GM18867 (cell line): ENCODE results near the gene ARF6.
"Not testable (repeated sequence)": the region's sequence is repeated elsewhere in the genome, so short reads cannot be mapped to it uniquely, and the experiment has no call there.

Source experiments
- ATAC-seq: cut with Tn5 transposase; IDR thresholded peaks from one replicate; pipeline ENCODE4 v1.9.1; 2021; ENCODE audit warnings: mild to moderate bottlenecking, moderate library complexity; ENCODE audit not compliant: unreplicated experiment

The ARF6 gene

GRCh38 chr14:49905989-49906388 is 13.1 kb downstream of the ARF6 start:
- no peak for ATAC-seq

GRCh38 chr14:49907186-49907585 is 14.3 kb downstream of the ARF6 start:
- ATAC-seq, result no peak

- ATAC-seq, result no peak
Observed at GRCh38 chr14:49908433-49908782, 15.5 kb downstream of the ARF6 start.

- no peak for ATAC-seq
Observed at GRCh38 chr14:49909016-49909415, 16.1 kb downstream of the ARF6 start.

- ATAC-seq, result no peak
Observed at GRCh38 chr14:49915085-49915484, 22.2 kb downstream of the ARF6 start.

GRCh38 chr14:49918706-49919105 is 25.8 kb downstream of the ARF6 start:
- ATAC-seq, result no peak

DNA sequence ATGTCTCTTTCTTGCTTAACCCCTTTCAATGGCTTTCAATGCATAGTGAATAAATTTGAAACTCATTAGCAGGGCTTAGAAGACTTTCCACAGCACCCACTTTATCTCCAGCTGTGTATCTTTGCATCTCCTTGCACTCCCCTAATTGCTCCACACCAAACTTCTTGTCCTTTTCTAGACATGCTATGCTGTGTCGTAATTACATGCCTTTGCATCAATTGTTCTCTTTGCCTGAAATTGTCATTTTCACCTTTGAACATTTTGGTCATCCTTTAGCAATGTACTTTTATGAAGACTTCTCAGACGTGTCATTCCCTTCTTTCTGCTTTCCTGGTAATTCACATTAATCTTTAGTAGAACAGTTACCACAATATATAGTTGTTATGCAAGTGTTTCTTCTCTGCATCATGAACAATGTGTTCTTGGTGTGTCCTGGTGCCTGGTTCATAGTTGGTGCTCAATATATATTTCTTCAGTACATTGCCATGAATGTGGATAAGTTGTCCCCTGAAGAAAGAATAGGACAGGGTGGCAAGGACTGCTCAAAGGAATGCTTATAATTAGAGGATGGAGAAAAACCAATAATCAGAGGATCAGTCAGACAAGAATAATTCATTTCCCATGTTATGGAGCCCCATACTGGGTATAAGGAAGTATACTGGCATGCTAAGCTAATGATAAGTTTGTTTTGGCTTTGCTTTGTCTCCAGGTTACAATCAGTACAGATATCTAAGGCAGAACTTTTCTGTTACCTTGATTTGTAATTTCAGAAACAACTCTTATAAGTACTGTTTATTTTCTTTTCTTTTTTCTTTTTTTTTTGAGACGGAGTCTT is 27.2 kb downstream of the ARF6 start:
- ATAC-seq, result no peak

GRCh38 chr14:49920935-49921334 is 28.1 kb downstream of the ARF6 start:
- no peak for ATAC-seq

- ATAC-seq, result no peak
Observed at GRCh38 chr14:49921401-49921800, 28.5 kb downstream of the ARF6 start.

DNA sequence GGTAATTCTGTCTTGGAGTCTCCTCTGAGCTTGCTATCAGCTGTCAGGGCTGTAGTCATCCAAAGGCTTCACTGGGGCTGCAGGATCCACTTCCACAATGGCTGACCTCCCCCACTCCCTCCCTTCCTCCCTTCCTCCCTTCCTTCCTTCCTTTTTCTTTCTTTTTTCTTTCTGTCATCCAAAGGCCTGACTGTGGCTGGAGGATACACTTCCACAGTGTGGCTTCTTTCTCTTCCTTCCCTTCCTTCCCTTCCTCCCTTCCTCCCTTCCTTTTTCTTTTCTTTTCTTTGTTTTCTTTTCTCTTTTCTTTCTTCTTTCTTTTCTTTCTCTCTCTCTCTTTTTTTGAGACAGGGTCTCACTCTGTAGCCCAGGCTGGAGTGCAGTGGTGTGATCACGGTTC is 30.6 kb downstream of the ARF6 start:
- ATAC-seq, result no peak

DNA sequence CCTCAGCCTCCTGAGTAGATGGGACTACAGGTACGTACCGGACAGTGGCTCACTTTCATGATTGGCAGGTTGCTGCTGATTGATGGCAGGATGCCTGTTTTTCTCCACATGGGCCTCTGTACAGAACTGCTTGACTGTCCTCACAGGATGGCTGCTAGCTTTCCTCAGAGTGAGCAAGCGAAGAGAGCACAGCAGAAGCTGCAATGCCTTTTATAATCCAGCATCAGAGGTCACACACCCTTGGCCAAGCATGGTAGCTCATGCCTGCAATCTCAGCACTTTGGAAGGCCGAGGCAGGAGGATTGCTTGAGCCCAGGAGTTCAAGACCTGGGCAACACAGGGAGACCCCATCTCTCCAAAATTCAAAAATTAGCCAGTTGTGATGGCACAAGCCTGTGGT is 31.0 kb downstream of the ARF6 start:
- no peak for ATAC-seq

GRCh38 chr14:49924852-49925251 is 32.0 kb downstream of the ARF6 start:
- ATAC-seq, result no peak

DNA sequence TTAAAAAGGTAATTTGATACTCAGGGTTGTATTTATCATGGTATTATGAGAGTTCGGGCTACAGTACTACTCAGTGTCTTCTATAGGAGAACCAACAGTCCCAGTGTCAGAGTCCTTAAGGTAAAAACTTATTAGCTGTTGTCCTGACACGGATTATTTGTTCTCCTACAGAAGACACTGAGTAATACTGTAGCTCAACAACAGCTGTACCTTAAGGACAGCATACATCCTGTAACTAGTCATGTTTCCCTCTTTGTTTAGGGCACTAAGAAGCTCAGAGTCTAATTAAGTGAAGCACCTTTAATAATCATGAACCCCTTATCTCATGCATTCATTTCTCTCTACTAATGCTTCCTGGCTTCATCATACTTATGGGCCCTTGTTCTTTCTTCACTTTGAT is 33.9 kb downstream of the ARF6 start:
- no peak for ATAC-seq

GRCh38 chr14:49928015-49928414 is 35.1 kb downstream of the ARF6 start:
- ATAC-seq, result no peak

- ATAC-seq, result no peak
Observed at GRCh38 chr14:49930720-49931119, 37.8 kb downstream of the ARF6 start.

- ATAC-seq, result no peak
Observed at GRCh38 chr14:49931523-49931922, 38.6 kb downstream of the ARF6 start.

DNA sequence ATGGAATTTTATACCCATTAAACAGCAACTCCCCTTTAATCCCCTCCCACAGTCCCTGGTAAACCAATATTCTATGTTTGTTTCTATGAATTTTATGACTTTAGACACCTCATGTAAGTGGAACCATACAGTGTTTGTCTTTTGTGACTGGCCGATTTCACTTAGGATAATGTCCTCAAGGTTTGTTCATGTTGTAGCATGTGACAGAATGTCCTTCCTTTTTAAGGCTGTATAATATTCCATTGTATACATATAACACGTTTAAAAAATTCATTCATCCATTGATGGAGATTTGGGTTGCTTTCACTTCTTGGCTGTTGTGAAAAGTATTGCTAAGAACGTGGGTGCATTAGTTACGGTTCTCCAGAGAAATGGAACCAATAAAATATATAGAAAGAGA is 40.2 kb downstream of the ARF6 start:
- no peak for ATAC-seq

DNA sequence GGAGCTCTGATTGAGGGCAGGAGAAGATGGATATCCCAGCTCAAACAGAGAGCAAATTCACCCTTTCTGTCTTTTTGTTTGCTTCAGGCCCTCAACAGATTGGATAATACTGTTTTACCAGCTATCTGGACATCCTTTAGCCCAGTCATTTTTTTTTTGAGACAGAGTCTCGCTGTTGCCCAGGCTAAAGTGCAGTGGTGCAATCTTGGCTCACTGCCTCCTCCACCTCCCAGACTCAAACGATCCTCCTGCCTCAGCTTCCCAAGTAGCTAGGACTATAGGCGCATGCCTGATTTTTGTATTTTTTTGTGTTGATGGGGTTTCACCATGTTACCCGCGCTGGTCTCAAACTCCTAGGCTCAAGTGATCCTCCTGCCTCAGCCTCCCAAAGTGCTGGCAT is 40.8 kb downstream of the ARF6 start:
- no peak for ATAC-seq

GRCh38 chr14:49934646-49935045 is 41.8 kb downstream of the ARF6 start:
- ATAC-seq, result no peak

- no peak for ATAC-seq
Observed at GRCh38 chr14:49935526-49935925, 42.6 kb downstream of the ARF6 start.

GRCh38 chr14:49936246-49936645 is 43.4 kb downstream of the ARF6 start:
- ATAC-seq, result not testable (repeated sequence)

- ATAC-seq, result not testable (repeated sequence)
Observed at GRCh38 chr14:49936882-49937281, 44.0 kb downstream of the ARF6 start.

DNA sequence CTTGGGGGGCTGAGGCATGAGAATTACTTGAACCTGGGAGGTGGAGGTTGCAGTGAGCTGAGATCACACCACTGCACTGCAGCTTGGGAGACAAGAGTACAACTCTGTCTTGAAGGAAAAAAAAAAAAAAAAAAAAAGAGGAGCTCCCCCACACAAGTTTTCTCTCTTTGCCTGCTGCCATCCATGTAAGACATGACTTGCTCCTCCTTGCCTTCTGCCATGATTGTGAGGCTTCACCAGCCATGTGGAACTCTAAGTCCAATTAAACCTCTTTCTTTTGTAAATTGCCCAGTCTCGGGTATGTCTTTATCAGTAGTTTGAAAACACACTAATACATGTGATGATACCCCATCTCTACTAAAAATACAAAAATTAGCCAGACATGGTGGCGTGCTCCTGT is 46.3 kb downstream of the ARF6 start:
- not testable (repeated sequence) for ATAC-seq
